GM12878 (cell line): ENCODE measurements around the gene DPP9.

Experiments
- BHLHE40 ChIP-seq, 2 experiments: fragments of 450-650 bp in 1 of 2; IDR thresholded peaks; 2 replicates each; pipeline ENCODE4 v1.6.1; 2011 to 2017; ENCODE audit warnings: low read depth in 2 of 2, borderline replicate concordance in 1 of 2, improper control_type of control experiment in 1 of 2, low read length in 1 of 2, mild to moderate bottlenecking in 1 of 2
- CEBPB ChIP-seq, 2 experiments: fragments of 150-350 bp in 1 of 2; IDR thresholded peaks; 2 replicates each; pipeline ENCODE4 v1.6.1; 2012 to 2014; ENCODE audit warnings: low read depth in 2 of 2, low read length in 2 of 2, borderline replicate concordance in 1 of 2, inconsistent platforms in 1 of 2
- CTCF ChIP-seq, 3 experiments: IDR thresholded peaks in 2 of 3; conservative IDR thresholded peaks in 1 of 3; 2 replicates each; pipeline ENCODE4 v1.5.1; 2011; ENCODE audit warnings: low read depth in 3 of 3, low read length in 3 of 3, mild to moderate bottlenecking in 3 of 3, control low read depth in 2 of 3, moderate library complexity in 2 of 3, inconsistent platforms in 1 of 3, mixed read lengths in 1 of 3; ENCODE audit not compliant: control insufficient read depth in 2 of 3, insufficient read depth in 1 of 3; ENCODE audit errors: extremely low read depth in 1 of 3
- EGR1 ChIP-seq, 2 experiments: IDR thresholded peaks; 1 replicate in 1 of 2; 2 replicates in 1 of 2; pipeline ENCODE4 v1.6.1; 2011 to 2012; ENCODE audit warnings: low read depth in 2 of 2, low read length in 2 of 2, borderline replicate concordance in 1 of 2, mild to moderate bottlenecking in 1 of 2, moderate library complexity in 1 of 2
- FOS ChIP-seq: IDR thresholded peaks from 3 replicates; pipeline ENCODE4 v1.6.1; 2011; ENCODE audit warnings: borderline replicate concordance; ENCODE audit not compliant: insufficient read length; ENCODE audit errors: extremely low read depth
- HSF1 ChIP-seq: fragments of 150-350 bp; IDR thresholded peaks from 2 replicates; pipeline ENCODE4 v1.6.1; 2014; ENCODE audit warnings: mild to moderate bottlenecking, low read depth, low read length
- PAX8 ChIP-seq: fragments of 450-650 bp; IDR thresholded peaks from 2 replicates; pipeline ENCODE4 v1.6.1; 2017; ENCODE audit warnings: mild to moderate bottlenecking, moderate library complexity
- POLR2AphosphoS5 ChIP-seq: IDR thresholded peaks from 2 replicates; pipeline ENCODE4 v1.6.1; 2011; ENCODE audit warnings: mild to moderate bottlenecking, low read length, inconsistent platforms
- PRDM15 ChIP-seq: fragments of 450-650 bp; formaldehyde crosslinking; IDR thresholded peaks from 2 replicates; pipeline ENCODE4 v1.4.0; 2020; ENCODE audit warnings: mild to moderate bottlenecking, moderate library complexity
- SP1 ChIP-seq: IDR thresholded peaks from one replicate; pipeline ENCODE4 v1.6.1; 2011; ENCODE audit warnings: low read depth, low read length
- SRF ChIP-seq, 2 experiments: IDR thresholded peaks; 2 replicates each; pipeline ENCODE4 v1.6.1; 2011; ENCODE audit warnings: low read depth in 2 of 2, low read length in 2 of 2, mild to moderate bottlenecking in 1 of 2, moderate library complexity in 1 of 2
- TAF1 ChIP-seq: IDR thresholded peaks from 2 replicates; pipeline ENCODE4 v1.6.1; 2011; ENCODE audit warnings: mild to moderate bottlenecking, low read depth, low read length, borderline replicate concordance

GRCh38 chr19:4690361-4690760 lies 33.3 kb downstream of the DPP9 start:
- TF ChIP-seq SP1 (no peak), SRF (IDR thresholded peaks at IDR 0.05; ENCODE audit: low read depth in 2 of 2, low read length in 2 of 2) (no peak), BHLHE40 (IDR thresholded peaks at IDR 0.05; ENCODE audit: borderline replicate concordance in 1 of 2, low read depth in 2 of 2, low read length in 1 of 2) (no peak), PRDM15 (CRISPR knock-in tag) (no peak), FOS (no peak), CTCF (IDR thresholded peaks at IDR 0.05 in 2 of 3, conservative IDR thresholded peaks at IDR 0.05 in 1 of 3; ENCODE audit: control insufficient read depth in 2 of 3, extremely low read depth in 1 of 3, insufficient read depth in 1 of 3, low read depth in 3 of 3, low read length in 3 of 3) (no peak), TAF1 (no peak), EGR1 (IDR thresholded peaks at IDR 0.05; ENCODE audit: borderline replicate concordance in 1 of 2, low read depth in 2 of 2, low read length in 2 of 2) (no peak), CEBPB (IDR thresholded peaks at IDR 0.05; ENCODE audit: borderline replicate concordance in 1 of 2, low read depth in 2 of 2, low read length in 2 of 2) (no peak), POLR2AphosphoS5 (no peak), PAX8 (no peak), HSF1 (no peak)
